Endothelial cell of umbilical vein (primary cell): ENCODE results near the gene PTGER4. TPM values are rescaled to one million over a fixed set of nuclear protein-coding genes. Genes with fewer than 3 reads are reported as not detected.
A peak's percentile ranks its signal among the peaks of the same experiment; 100 is the strongest.

ENCODE experiments used
- BruUV-seq: library from RNA; stranded (reverse); fragments of 400-500 nt; replicated peaks from 2 replicates; lab custom pipeline; 2021; lab: Mats Ljungman, UMichigan
- CTCF ChIA-PET: fragments of 300-600, 350-600 bp; sonication (Branson Sonifier 250); formaldehyde crosslinking; loops from one replicate; lab custom pipeline; 2021; ENCODE audit warnings: antibody characterized with exemption, inconsistent platforms; lab: Charles Lee
- POLR2A ChIA-PET: fragments of 300-600, 350-600 bp; sonication (Branson Sonifier 250); formaldehyde crosslinking; loops from one replicate; lab custom pipeline; 2021; ENCODE audit warnings: antibody characterized with exemption, inconsistent platforms; lab: Charles Lee
- DNase-seq: peaks from one replicate; pipeline ENCODE4 v3.0.0-alpha.2; 2011; ENCODE audit warnings: low read depth, low spot score
- FAIRE-seq: peaks from 2 replicates; lab custom pipeline; 2011; peaks lifted over from hg19 to GRCh38; lab: Jason Lieb, UNC
- H2AFZ ChIP-seq: 2 replicates; pipeline ENCODE4 v1.6.0; 2012; ENCODE audit warnings: low read depth, low read length, control low read depth, inconsistent platforms
- H3K27ac ChIP-seq: 2 replicates; pipeline ENCODE4 v1.5.1; 2011; ENCODE audit warnings: low read depth, mild to moderate bottlenecking, control low read depth, low read length, moderate library complexity; ENCODE audit not compliant: insufficient read depth
- H3K27me3 ChIP-seq, 2 experiments: 2 replicates each; pipeline versions ENCODE4 v1.6.0 to v1.6.1; 2011; ENCODE audit warnings: low read length in 2 of 2, mixed read lengths in 1 of 2; ENCODE audit not compliant: control insufficient read depth in 2 of 2, insufficient read depth in 2 of 2
- H3K36me3 ChIP-seq, 2 experiments: 2 replicates in 1 of 2; 3 replicates in 1 of 2; pipeline ENCODE4 v1.5.1; 2011; ENCODE audit warnings: low read length in 2 of 2, mild to moderate bottlenecking in 1 of 2, moderate library complexity in 1 of 2; ENCODE audit not compliant: control insufficient read depth in 2 of 2, insufficient read depth in 2 of 2; ENCODE audit errors: extremely low read depth in 1 of 2
- H3K4me1 ChIP-seq: 3 replicates; pipeline ENCODE4 v1.5.1; 2011; ENCODE audit warnings: mild to moderate bottlenecking, low read length; ENCODE audit not compliant: control insufficient read depth, insufficient read depth; ENCODE audit errors: extremely low read depth
- H3K4me2 ChIP-seq: 2 replicates; pipeline ENCODE4 v1.6.1; 2011; ENCODE audit warnings: low read length, control low read depth, mixed read lengths; ENCODE audit not compliant: insufficient read depth
- H3K4me3 ChIP-seq, 3 experiments: fragments of 200-600 bp in 1 of 3; sonication (generic), shearing (Covaris generic) in 1 of 3; replicated peaks in 1 of 3; 2 replicates each; pipeline ENCODE4 v1.5.1; 2011 to 2016; ENCODE audit warnings: control low read depth in 3 of 3, low read length in 3 of 3, mild to moderate bottlenecking in 2 of 3, inconsistent platforms in 1 of 3, low read depth in 1 of 3, moderate library complexity in 1 of 3; ENCODE audit not compliant: insufficient read depth in 1 of 3
- H3K79me2 ChIP-seq: 2 replicates; pipeline ENCODE4 v1.6.0; 2012; ENCODE audit warnings: low read length, inconsistent platforms; ENCODE audit not compliant: control insufficient read depth, insufficient read depth
- H3K9ac ChIP-seq: replicated peaks from 2 replicates; pipeline ENCODE3; 2011; ENCODE audit warnings: low read length, control low read depth; ENCODE audit not compliant: insufficient read depth; ENCODE audit errors: extremely low read depth
- H3K9me1 ChIP-seq: replicated peaks from 3 replicates; pipeline ENCODE4 v1.6.0; 2011; ENCODE audit warnings: mild to moderate bottlenecking, low read length; ENCODE audit not compliant: control insufficient read depth, insufficient read depth; ENCODE audit errors: extremely low read depth
- H3K9me3 ChIP-seq: replicated peaks from 2 replicates; pipeline ENCODE4 v1.5.1; 2012; ENCODE audit warnings: low read length, inconsistent platforms; ENCODE audit not compliant: control insufficient read depth, insufficient read depth
- H4K20me1 ChIP-seq: replicated peaks from 2 replicates; pipeline ENCODE3; 2011; ENCODE audit warnings: mild to moderate bottlenecking, low read length; ENCODE audit not compliant: control insufficient read depth, insufficient read depth; ENCODE audit errors: extremely low read depth
- GATA2 ChIP-seq: IDR thresholded peaks from 2 replicates; pipeline ENCODE4 v1.7.0; 2011; ENCODE audit warnings: low read depth, mild to moderate bottlenecking, moderate library complexity, mixed read lengths, low read length; ENCODE audit not compliant: insufficient read length, insufficient read depth
- JUN ChIP-seq: IDR thresholded peaks from 2 replicates; pipeline ENCODE4 v1.6.1; 2011; ENCODE audit warnings: borderline replicate concordance, low read depth; ENCODE audit not compliant: insufficient read length, insufficient read depth
- MAX ChIP-seq: IDR thresholded peaks from 2 replicates; pipeline ENCODE4 v1.6.1; 2011; ENCODE audit not compliant: insufficient read depth, insufficient read length
- POLR2AphosphoS5 ChIP-seq: IDR thresholded peaks from 2 replicates; pipeline ENCODE4 v1.6.1; 2012; ENCODE audit warnings: low read depth, mild to moderate bottlenecking, control low read depth, low read length, moderate library complexity; ENCODE audit not compliant: insufficient read depth
- dilution Hi-C: fragments of 300-500 bp; cut with MboI; formaldehyde crosslinking; loops from one replicate; pipeline ENCODE4 v1.15.0; 2019; ENCODE audit warnings: low sequenced_read_pairs; ENCODE audit not compliant: extremely low pct_ligation_motif_present
- intact Hi-C: fragments of 100-400 bp; cut with micrococcal nuclease; formaldehyde crosslinking; loops from one replicate; pipeline ENCODE4 v1.10.0; 2022
- polyA plus RNA-seq, 4 experiments: library from polyadenylated mRNA; depleted of rRNA in 3 of 4; stranded (reverse) in 3 of 4; unstranded in 1 of 4; fragments of >200 nt; gene quantifications; 2 replicates each; pipeline versions ENCODE4 v1.2.1 to v1.2.3, GENCODE V29; 2011 to 2012; ENCODE audit warnings: missing spikeins in 1 of 4
- total RNA-seq: library from RNA; stranded (reverse); gene quantifications from 2 replicates; pipeline ENCODE4 v1.2.3, GENCODE V29; 2021
- TF ChIP-seq, protein P1 (sequence below), 2 donors: IDR thresholded peaks; 1 replicate in 1 of 2; 2 replicates in 1 of 2; pipeline ENCODE4 v1.5.1; 2011; ENCODE audit warnings: low read length in 2 of 2, mild to moderate bottlenecking in 2 of 2, moderate library complexity in 2 of 2, control low read depth in 1 of 2, inconsistent platforms in 1 of 2, low read depth in 1 of 2; ENCODE audit not compliant: insufficient read depth in 1 of 2; ENCODE audit errors: extremely low read depth in 1 of 2

PTGER4 gene
- total and polyA plus RNA-seq, 2 donors (not counting 3 experiments of a cell fraction or from before 2014, with no cell fraction given) = 23.6 to 37.4 TPM

GRCh38 chr5:40680741-40681362, 1.1 kb downstream of the PTGER4 start:
- no peaks in the 10 kb centered on the region for H3K27me3 ChIP-seq
- H3K9me1 ChIP-seq = no peaks in the 10 kb centered on the region
- intact Hi-C loops (loop anchor here (1.0 to 5.0 kb wide), 2 partner anchors 214 to 732 kb away; no protein-coding TSS in a partner anchor), dilution Hi-C loops (no loop called here)
- H2AFZ ChIP-seq = no peak overlapping the region
- H3K4me1 ChIP-seq = peaks cover 43% of the 10 kb centered on the region
- BruUV-seq = no TSS peak
- FAIRE-seq = peak; percentile 59
- H4K20me1 ChIP-seq = no peaks in the 10 kb centered on the region
- ChIA-PET CTCF (interaction anchor here (0.9 to 8.5 kb wide), 12 partner anchors 9 to 966 kb away, joined by 3 to 93 read pairs (median 4); no protein-coding TSS in a partner anchor), POLR2A (interaction anchor here (1.4 to 1.5 kb wide), 2 partner anchors 129 to 478 kb away, joined by 4 to 5 read pairs; no protein-coding TSS in a partner anchor)
- H3K4me2 ChIP-seq = peak overlapping the region; percentile 99
- peak; percentile 66 for DNase-seq
- H3K9ac ChIP-seq = peak overlapping the region; percentile 92
- no peak for TF ChIP-seq MAX
- TF ChIP-seq GATA2 = peak; percentile 22
- TF ChIP-seq, protein P1, sequence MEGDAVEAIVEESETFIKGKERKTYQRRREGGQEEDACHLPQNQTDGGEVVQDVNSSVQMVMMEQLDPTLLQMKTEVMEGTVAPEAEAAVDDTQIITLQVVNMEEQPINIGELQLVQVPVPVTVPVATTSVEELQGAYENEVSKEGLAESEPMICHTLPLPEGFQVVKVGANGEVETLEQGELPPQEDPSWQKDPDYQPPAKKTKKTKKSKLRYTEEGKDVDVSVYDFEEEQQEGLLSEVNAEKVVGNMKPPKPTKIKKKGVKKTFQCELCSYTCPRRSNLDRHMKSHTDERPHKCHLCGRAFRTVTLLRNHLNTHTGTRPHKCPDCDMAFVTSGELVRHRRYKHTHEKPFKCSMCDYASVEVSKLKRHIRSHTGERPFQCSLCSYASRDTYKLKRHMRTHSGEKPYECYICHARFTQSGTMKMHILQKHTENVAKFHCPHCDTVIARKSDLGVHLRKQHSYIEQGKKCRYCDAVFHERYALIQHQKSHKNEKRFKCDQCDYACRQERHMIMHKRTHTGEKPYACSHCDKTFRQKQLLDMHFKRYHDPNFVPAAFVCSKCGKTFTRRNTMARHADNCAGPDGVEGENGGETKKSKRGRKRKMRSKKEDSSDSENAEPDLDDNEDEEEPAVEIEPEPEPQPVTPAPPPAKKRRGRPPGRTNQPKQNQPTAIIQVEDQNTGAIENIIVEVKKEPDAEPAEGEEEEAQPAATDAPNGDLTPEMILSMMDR (IDR thresholded peaks at IDR 0.05; ENCODE audit: extremely low read depth in 1 of 2, insufficient read depth in 1 of 2, low read depth in 1 of 2, low read length in 2 of 2) = peak; percentile 25 to 52
- TF ChIP-seq JUN = no peak
- TF ChIP-seq POLR2AphosphoS5 = peak; percentile 35
- peak overlapping the region; percentile 71 to 98 (median 97) for H3K4me3 ChIP-seq
- H3K79me2 ChIP-seq = peaks cover 79% of the 10 kb centered on the region
- peaks cover 0 to 6% of the 10 kb centered on the region in 2 experiments for H3K36me3 ChIP-seq
- H3K9me3 ChIP-seq = no peaks in the 10 kb centered on the region
- peak overlapping the region; percentile 67 for H3K27ac ChIP-seq
